ENCODE results near the gene SIGLEC9.

The SIGLEC9 gene

GRCh38 chr19:51147663-51148062, 23.0 kb downstream of the SIGLEC9 start:
- DNase-seq, result no peak

- no peak for DNase-seq
Observed at GRCh38 chr19:51148580-51148979, 23.9 kb downstream of the SIGLEC9 start.

DNA sequence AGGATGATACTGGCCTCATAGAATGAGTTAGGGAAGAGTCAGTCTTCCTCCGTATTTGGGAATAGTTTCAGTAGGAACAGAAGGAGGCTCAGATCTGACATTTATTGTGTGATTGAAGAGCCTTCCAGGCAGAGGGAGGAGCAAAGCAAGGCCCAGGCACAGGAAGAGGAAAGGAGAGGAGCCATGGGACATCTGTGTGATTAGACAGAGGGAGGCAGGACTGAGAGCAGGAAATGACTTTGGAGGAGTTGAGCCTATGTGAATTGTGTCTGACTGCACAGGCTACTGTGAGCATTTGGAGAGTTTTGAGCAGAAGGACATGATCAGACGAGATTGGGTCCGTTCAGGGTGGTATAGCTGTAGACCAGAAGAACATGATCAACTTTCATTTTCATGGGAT, 25.9 kb downstream of the SIGLEC9 start:
- DNase-seq, result no peak

- no peak for DNase-seq
Observed at GRCh38 chr19:51156710-51157109, 32.0 kb downstream of the SIGLEC9 start.

- no peak for DNase-seq
Observed at GRCh38 chr19:51157265-51157664, 32.6 kb downstream of the SIGLEC9 start.

GRCh38 chr19:51158474-51159129, 33.9 kb downstream of the SIGLEC9 start:
- DNase-seq, result peak; percentile 27 to 47

DNA sequence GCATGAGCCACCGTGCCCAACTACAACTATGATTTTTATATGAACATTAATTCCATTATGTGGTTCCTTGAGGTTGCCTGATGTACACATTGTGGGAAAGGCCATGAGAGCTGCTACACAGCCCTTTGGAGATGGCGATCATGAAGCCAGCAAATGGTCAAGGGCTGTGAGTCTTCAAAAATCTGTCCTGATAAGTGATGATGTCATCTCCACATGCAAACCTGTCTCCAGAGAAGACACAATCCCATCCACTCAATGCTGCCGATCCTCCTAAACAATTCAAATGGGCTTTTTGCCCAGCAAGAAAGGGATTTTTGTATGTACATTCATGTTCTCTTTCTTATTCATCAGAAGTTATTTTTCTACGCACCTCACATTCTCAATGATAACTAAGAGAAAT, 35.0 kb downstream of the SIGLEC9 start:
- DNase-seq, result no peak

DNA sequence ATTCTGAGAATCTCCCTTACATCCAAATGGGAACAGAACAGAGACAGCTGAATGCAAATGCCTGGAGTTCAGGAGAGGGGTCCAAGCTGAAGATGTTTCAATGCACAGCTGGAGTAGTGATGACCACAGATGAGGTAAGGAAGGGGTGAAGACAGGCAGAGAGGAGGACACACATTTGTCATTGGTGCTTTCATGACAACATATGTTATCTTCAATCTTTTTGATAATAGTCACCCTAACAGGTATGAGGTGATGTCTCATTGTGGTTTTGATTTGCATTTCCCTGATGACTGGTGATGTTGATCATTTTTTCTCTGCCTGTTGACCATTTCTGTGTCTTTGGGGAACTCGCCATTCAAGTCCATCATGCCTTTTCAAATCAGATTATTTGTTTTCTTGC, 36.6 kb downstream of the SIGLEC9 start:
- no peak for DNase-seq

- DNase-seq, result no peak
Observed at GRCh38 chr19:51161867-51162496, 37.3 kb downstream of the SIGLEC9 start.

- no peak for DNase-seq
Observed at GRCh38 chr19:51163257-51163656, 38.6 kb downstream of the SIGLEC9 start.

DNA sequence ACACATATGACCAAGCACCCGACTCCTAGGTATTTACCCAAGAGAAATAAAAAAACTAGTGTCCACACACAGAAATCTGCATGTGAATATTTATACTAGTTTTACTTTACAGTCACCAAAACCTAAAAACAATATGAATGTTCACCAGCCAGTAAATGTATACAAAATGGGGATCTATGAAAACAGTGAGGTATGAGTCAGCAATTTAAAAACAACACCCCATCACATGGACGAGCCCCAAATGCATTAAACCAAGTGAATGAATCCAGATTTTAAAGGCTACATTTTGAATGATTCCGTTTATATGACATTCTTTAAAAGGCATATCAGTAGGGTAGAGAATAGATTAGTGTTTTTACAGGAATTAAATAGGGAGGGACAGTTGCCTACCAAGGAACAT, 39.5 kb downstream of the SIGLEC9 start:
- no peak for DNase-seq

GRCh38 chr19:51166846-51167490, 42.3 kb downstream of the SIGLEC9 start:
- DNase-seq, result no peak

DNA sequence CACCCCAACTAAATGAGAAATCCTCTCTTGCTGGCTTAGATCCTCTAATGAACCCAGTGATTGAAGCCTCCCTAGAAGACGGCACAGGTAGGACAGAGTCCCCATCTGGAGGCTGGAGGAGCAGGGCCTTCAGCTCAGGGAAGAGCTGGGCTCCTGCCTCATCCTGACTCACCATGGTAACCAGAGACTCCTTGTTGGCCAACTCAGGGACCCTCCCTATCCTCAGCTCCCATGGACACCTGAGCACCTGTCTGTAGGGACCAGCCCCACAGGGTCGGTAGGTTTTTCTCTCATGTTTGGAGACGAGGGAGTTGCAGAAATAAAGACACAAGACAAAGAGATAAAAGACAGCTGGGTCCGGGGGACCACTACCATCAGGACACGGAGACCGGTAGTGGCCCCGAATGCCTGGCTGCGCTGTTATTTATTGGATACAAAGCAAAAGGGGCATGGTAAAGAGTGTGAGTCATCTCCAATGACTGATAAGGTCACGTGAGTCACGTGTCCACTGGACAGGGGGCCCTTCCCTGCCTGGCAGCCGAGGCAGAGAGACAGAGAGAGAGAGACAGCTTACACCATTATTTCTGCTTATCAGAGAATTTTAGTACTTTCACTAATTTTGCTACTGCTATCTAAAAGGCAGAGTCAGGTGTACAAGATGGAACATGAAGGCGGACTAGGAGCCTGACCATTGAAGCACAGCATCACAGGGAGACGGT, 44.0 kb downstream of the SIGLEC9 start:
- no peak for DNase-seq

- peak; percentile 14 to 71 for DNase-seq
Observed at GRCh38 chr19:51169283-51169918, 44.7 kb downstream of the SIGLEC9 start.

GRCh38 chr19:51172223-51172622, 47.5 kb downstream of the SIGLEC9 start:
- DNase-seq, result no peak

- no peak for DNase-seq
Observed at GRCh38 chr19:51173681-51174080, 49.0 kb downstream of the SIGLEC9 start.

GRCh38 chr19:51179256-51179655, 54.5 kb downstream of the SIGLEC9 start:
- DNase-seq, result no peak
